HG03457 (cell line): ENCODE measurements around the gene SPEN.
"Not testable (repeated sequence)": the region's sequence is repeated elsewhere in the genome, so short reads cannot be mapped to it uniquely, and the experiment has no call there.

Source experiments
- ATAC-seq: cut with Tn5 transposase; IDR thresholded peaks from one replicate; pipeline ENCODE4 v1.9.1; 2021; ENCODE audit warnings: moderate number of reproducible peaks; ENCODE audit not compliant: unreplicated experiment

Gene SPEN

GRCh38 chr1:15892857-15893599 lies 45.5 kb downstream of the SPEN start:
- not testable (repeated sequence) for ATAC-seq

GRCh38 chr1:15895233-15895632 lies 47.7 kb downstream of the SPEN start:
- no peak for ATAC-seq

- not testable (repeated sequence) for ATAC-seq
These were observed 49.5 kb downstream of the SPEN start for GRCh38 chr1:15896841-15897610.

GRCh38 chr1:15899266-15899665 lies 51.8 kb downstream of the SPEN start:
- no peak for ATAC-seq

- ATAC-seq, result no peak
These were observed 53.3 kb downstream of the SPEN start for GRCh38 chr1:15900662-15901279.

- no peak for ATAC-seq
These were observed 55.4 kb downstream of the SPEN start for GRCh38 chr1:15902882-15903281.

- no peak for ATAC-seq
These were observed 61.1 kb downstream of the SPEN start for GRCh38 chr1:15908597-15908996.

- ATAC-seq, result no peak
These were observed 63.6 kb downstream of the SPEN start for GRCh38 chr1:15911141-15911540.

GRCh38 chr1:15911927-15912326 lies 64.4 kb downstream of the SPEN start:
- no peak for ATAC-seq

GRCh38 chr1:15913607-15914006 lies 66.1 kb downstream of the SPEN start:
- not testable (repeated sequence) for ATAC-seq

GRCh38 chr1:15915991-15916390 lies 68.5 kb downstream of the SPEN start:
- ATAC-seq, result no peak

- no peak for ATAC-seq
These were observed 68.9 kb downstream of the SPEN start for GRCh38 chr1:15916417-15916816.

- ATAC-seq, result no peak
These were observed 69.4 kb downstream of the SPEN start for GRCh38 chr1:15916916-15917315.

- peak; percentile 55 for ATAC-seq
These were observed 71.6 kb downstream of the SPEN start for GRCh38 chr1:15918962-15919715.

GRCh38 chr1:15923241-15923640 lies 75.7 kb downstream of the SPEN start:
- ATAC-seq, result no peak

GRCh38 chr1:15926448-15926847 lies 78.9 kb downstream of the SPEN start:
- ATAC-seq, result not testable (repeated sequence)

GRCh38 chr1:15928971-15929965 lies 81.8 kb downstream of the SPEN start:
- no peak for ATAC-seq

- no peak for ATAC-seq
These were observed 83.9 kb downstream of the SPEN start for GRCh38 chr1:15931401-15931800.

GRCh38 chr1:15931884-15932283 lies 84.4 kb downstream of the SPEN start:
- no peak for ATAC-seq

GRCh38 chr1:15932612-15933011 lies 85.1 kb downstream of the SPEN start:
- ATAC-seq, result no peak
